A673 (cell line): ENCODE measurements around the gene SAAL1. TPM values are rescaled to one million over a fixed set of nuclear protein-coding genes. Genes with fewer than 3 reads are reported as not detected.

Experiments
- BruUV-seq: library from RNA; stranded (reverse); fragments of 400-500 nt; replicated peaks from 2 replicates; lab custom pipeline; 2021; lab: Mats Ljungman, UMichigan
- CTCF ChIA-PET: fragments of 300-600 bp; sonication (Branson Sonifier 250); formaldehyde crosslinking; loops from one replicate; lab custom pipeline; 2022; ENCODE audit warnings: antibody characterized with exemption; lab: Charles Lee
- POLR2A ChIA-PET: fragments of 300-600 bp; sonication (Branson Sonifier 250); formaldehyde crosslinking; loops from one replicate; lab custom pipeline; 2022; ENCODE audit warnings: antibody characterized with exemption; ENCODE audit not compliant: low non-redundant PET; lab: Charles Lee
- DNase-seq: peaks from one replicate; pipeline ENCODE4 v3.0.0-alpha.2; 2015; ENCODE audit warnings: low spot score
- H3K27ac ChIP-seq: fragments of 200-600 bp; sonication (generic); 2 replicates; pipeline ENCODE4 v1.5.1; 2016; ENCODE audit warnings: mixed run types, low read depth, mild to moderate bottlenecking, mixed read lengths, antibody characterized with exemption, low read length; ENCODE audit not compliant: poor library complexity, severe bottlenecking
- H3K27me3 ChIP-seq: fragments of 200-600 bp; sonication (generic); replicated peaks from 2 replicates; pipeline ENCODE4 v1.6.1; 2017; ENCODE audit warnings: mixed run types, low read depth, mild to moderate bottlenecking, mixed read lengths, antibody characterized with exemption, low read length; ENCODE audit not compliant: insufficient read depth, poor library complexity
- H3K36me3 ChIP-seq: fragments of 200-600 bp; sonication (generic); 2 replicates; pipeline ENCODE4 v1.6.1; 2016; ENCODE audit warnings: mixed run types, mild to moderate bottlenecking, mixed read lengths, antibody characterized with exemption, low read length; ENCODE audit not compliant: insufficient read depth, poor library complexity, severe bottlenecking
- H3K4me1 ChIP-seq: fragments of 200-600 bp; sonication (generic); 2 replicates; pipeline ENCODE4 v1.6.1; 2017; ENCODE audit warnings: mixed run types, mild to moderate bottlenecking, mixed read lengths, antibody characterized with exemption, low read length; ENCODE audit not compliant: insufficient read depth, poor library complexity, severe bottlenecking
- H3K4me3 ChIP-seq: fragments of 200-600 bp; sonication (generic); 2 replicates; pipeline ENCODE4 v1.5.1; 2016; ENCODE audit warnings: low read depth, mixed run types, mild to moderate bottlenecking, mixed read lengths, low read length; ENCODE audit not compliant: poor library complexity, severe bottlenecking
- H3K9me3 ChIP-seq: fragments of 200-600 bp; sonication (generic); 2 replicates; pipeline ENCODE4 v1.6.1; 2016; ENCODE audit warnings: mixed run types, low read depth, mild to moderate bottlenecking, mixed read lengths, antibody characterized with exemption, low read length; ENCODE audit not compliant: poor library complexity, severe bottlenecking
- EZH2 ChIP-seq: fragments of 200-600 bp; sonication (generic); IDR thresholded peaks from 2 replicates; pipeline ENCODE4 v1.6.1; 2017; ENCODE audit warnings: borderline replicate concordance, low read depth, mild to moderate bottlenecking, mixed read lengths, antibody characterized with exemption, low read length; ENCODE audit not compliant: poor library complexity, severe bottlenecking
- intact Hi-C: fragments of 100-400 bp; cut with micrococcal nuclease; formaldehyde crosslinking; loops from one replicate; pipeline ENCODE4 v1.10.0; 2022; ENCODE audit not compliant: unreplicated experiment
- total RNA-seq: library from RNA; stranded (reverse); gene quantifications from 2 replicates; pipeline ENCODE4 v1.2.3, GENCODE V29; 2021
- TF ChIP-seq, protein P1 (sequence below): fragments of 300-800, 200-600 bp; sonication (generic); conservative IDR thresholded peaks from 2 replicates; pipeline ENCODE4 v1.5.1; 2017; ENCODE audit warnings: low read depth, mild to moderate bottlenecking, antibody characterized with exemption, low read length, moderate library complexity, mixed read lengths

Gene SAAL1
- total RNA-seq, 1 experiment from 2014 or later: 39.5 TPM

DNA sequence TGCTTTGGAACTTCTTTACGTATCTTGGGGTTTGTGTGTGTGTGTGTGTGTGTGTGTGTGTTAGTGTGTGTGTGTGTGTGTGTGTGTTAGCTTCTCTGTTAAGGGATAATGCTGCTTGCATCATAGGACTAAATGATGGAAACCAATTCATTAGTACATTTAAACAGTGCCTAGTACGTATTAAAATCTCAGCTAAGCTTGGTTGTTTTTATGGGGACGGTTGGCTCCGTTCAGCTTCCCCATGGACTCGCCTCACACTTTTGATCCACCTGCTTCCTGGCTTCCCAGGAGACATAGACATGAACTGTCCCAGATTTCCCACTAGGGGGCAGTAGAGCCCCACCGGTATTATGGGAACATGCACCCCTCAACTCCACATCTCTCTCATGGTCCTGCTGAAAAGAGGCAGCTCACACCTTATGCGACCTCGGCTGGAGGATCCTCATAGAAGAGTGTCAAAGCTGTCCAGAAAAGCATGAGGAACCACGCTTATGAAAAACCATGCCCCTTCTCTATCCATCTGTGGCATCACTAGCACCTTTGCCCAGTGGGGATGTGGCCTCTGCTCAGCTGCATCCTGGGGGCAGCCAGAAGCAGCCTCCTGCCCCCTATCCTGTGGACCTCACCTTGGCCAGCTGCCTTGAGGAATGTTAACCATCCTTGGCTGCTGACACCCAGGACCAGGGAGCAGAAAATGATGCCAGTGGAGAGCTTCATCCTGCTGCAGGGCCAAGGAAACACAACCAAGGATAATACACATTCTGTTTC is 9.7 kb upstream of the SAAL1 start:
- no peaks in the 10 kb centered on the region for H3K4me1 ChIP-seq
- TF ChIP-seq, protein P1, sequence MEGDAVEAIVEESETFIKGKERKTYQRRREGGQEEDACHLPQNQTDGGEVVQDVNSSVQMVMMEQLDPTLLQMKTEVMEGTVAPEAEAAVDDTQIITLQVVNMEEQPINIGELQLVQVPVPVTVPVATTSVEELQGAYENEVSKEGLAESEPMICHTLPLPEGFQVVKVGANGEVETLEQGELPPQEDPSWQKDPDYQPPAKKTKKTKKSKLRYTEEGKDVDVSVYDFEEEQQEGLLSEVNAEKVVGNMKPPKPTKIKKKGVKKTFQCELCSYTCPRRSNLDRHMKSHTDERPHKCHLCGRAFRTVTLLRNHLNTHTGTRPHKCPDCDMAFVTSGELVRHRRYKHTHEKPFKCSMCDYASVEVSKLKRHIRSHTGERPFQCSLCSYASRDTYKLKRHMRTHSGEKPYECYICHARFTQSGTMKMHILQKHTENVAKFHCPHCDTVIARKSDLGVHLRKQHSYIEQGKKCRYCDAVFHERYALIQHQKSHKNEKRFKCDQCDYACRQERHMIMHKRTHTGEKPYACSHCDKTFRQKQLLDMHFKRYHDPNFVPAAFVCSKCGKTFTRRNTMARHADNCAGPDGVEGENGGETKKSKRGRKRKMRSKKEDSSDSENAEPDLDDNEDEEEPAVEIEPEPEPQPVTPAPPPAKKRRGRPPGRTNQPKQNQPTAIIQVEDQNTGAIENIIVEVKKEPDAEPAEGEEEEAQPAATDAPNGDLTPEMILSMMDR: peak; percentile 83
- TF ChIP-seq EZH2: no peak
- POLR2A ChIA-PET: interaction anchor here (0.6 kb wide), 1 partner anchor 76 kb away, joined by 15 read pairs; no protein-coding TSS in a partner anchor
- no peaks in the 10 kb centered on the region for H3K9me3 ChIP-seq
- intact Hi-C loops: loop anchor here (5.0 to 10.0 kb wide), 4 partner anchors 87 to 689 kb away; no protein-coding TSS in a partner anchor
- H3K4me3 ChIP-seq: no peak overlapping the region
- H3K36me3 ChIP-seq: no peaks in the 10 kb centered on the region
- CTCF ChIA-PET: interaction anchor here (0.6 to 1.8 kb wide), 10 partner anchors 9 to 604 kb away, joined by 3 to 17 read pairs (median 4); partner anchors contain the start of gene SAAL1
- BruUV-seq: no TSS peak
- H3K27ac ChIP-seq: no peak overlapping the region
- peak; percentile 67 for DNase-seq
- H3K27me3 ChIP-seq: peaks cover 25% of the 10 kb centered on the region

DNA sequence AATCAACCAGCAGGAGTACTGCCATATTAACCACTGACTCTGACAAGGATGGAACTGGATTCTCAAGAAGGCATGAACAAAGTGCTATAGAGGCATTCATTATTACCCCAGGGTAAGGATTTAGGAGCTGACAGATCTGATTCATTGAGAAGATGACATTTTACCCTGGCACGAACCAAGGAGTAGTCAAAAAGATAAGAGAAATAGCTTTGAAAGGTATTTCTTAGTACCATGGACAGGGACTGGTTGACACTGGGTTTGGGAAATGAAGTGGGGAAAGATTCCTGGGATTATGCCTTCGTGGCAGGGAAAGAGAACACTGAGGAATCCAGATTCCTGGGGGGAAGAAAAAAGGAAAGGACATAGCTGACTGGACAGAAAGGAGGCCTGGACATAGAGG is 5.1 kb upstream of the SAAL1 start:
- no peak for DNase-seq
- Histone ChIP-seq H3K36me3 (no peaks in the 10 kb centered on the region), H3K27me3 (peaks cover 25% of the 10 kb centered on the region), H3K27ac (no peak overlapping the region), H3K4me1 (no peaks in the 10 kb centered on the region), H3K4me3 (no peak overlapping the region), H3K9me3 (no peaks in the 10 kb centered on the region)
- BruUV-seq: no TSS peak
- ChIA-PET POLR2A (no interaction called here), CTCF (no interaction called here)
- TF ChIP-seq, protein P1: no peak
- no peak for TF ChIP-seq EZH2
- intact Hi-C loops: loop anchor here (10.0 kb wide), 2 partner anchors 544 to 694 kb away; no protein-coding TSS in a partner anchor

DNA sequence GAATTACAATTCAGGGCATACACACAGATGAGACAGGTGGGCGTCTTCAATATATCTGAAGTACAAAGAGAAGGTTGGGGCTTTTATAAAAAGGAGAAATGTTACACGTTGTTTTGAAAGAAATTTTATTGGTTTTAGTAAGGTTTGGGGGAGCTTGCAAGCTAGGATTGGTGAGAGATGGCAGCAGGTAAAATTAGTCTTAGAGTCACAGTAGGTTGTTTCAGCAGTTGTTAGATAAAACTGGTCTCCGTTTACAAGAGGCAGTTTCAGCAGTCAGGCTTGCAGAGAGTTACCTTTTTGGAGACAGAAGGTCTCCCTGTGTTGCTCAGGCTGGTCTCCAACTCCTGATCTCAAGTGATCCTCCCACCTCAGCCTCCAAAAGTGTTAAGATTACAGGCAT is 2.4 kb upstream of the SAAL1 start:
- CTCF ChIA-PET: interaction anchor here (0.7 kb wide), 1 partner anchor 96 kb away, joined by 3 read pairs; no protein-coding TSS in a partner anchor
- H3K4me1 ChIP-seq: no peaks in the 10 kb centered on the region
- no peak for TF ChIP-seq EZH2
- TF ChIP-seq, protein P1: no peak
- no peak overlapping the region for H3K27ac ChIP-seq
- intact Hi-C loops: no loop called here
- H3K27me3 ChIP-seq: peaks cover 13% of the 10 kb centered on the region
- no peaks in the 10 kb centered on the region for H3K9me3 ChIP-seq
- BruUV-seq: no TSS peak
- no peak for DNase-seq
- H3K36me3 ChIP-seq: peaks cover 1% of the 10 kb centered on the region
- no peak overlapping the region for H3K4me3 ChIP-seq
- POLR2A ChIA-PET: no interaction called here
